Suprapubic skin (tissue), 4 donors: Measurements from ENCODE around the gene MAGI3. TPM values are rescaled to one million over a fixed set of nuclear protein-coding genes. Genes with fewer than 3 reads are reported as not detected.
"Not testable (repeated sequence)": the region's sequence is repeated elsewhere in the genome, so short reads cannot be mapped to it uniquely, and the experiment has no call there.

Source experiments
- DNase-seq, 2 donors: peaks; one replicate each; pipeline ENCODE4 v3.0.0-alpha.2; 2019; ENCODE audit warnings: low spot score in 2 of 2
- H3K27ac ChIP-seq: fragments of 200-600 bp; sonication (generic); one replicate; pipeline ENCODE4 v1.5.1; 2019
- H3K27me3 ChIP-seq: fragments of 200-600 bp; sonication (generic); one replicate; pipeline ENCODE4 v1.5.1; 2019
- H3K36me3 ChIP-seq: fragments of 200-600 bp; sonication (generic); one replicate; pipeline ENCODE4 v1.5.1; 2019
- H3K4me1 ChIP-seq: fragments of 200-600 bp; sonication (generic); one replicate; pipeline ENCODE4 v1.5.1; 2019
- H3K4me3 ChIP-seq: fragments of 200-600 bp; sonication (generic); one replicate; pipeline ENCODE4 v1.5.1; 2019; ENCODE audit warnings: mild to moderate bottlenecking
- H3K9me3 ChIP-seq: fragments of 200-600 bp; sonication (generic); one replicate; pipeline ENCODE4 v1.5.1; 2019
- EP300 ChIP-seq: sonication (generic); formaldehyde crosslinking; IDR thresholded peaks from one replicate; pipeline ENCODE4 v1.6.1; 2017; ENCODE audit warnings: antibody characterized with exemption
- POLR2A ChIP-seq, 2 donors: fragments of 450-650 bp; IDR thresholded peaks; one replicate each; pipeline ENCODE4 v1.6.1; 2017; ENCODE audit warnings: antibody characterized with exemption in 2 of 2, mild to moderate bottlenecking in 2 of 2, moderate library complexity in 2 of 2
- POLR2AphosphoS5 ChIP-seq, 3 donors: sonication (generic); formaldehyde crosslinking; IDR thresholded peaks; one replicate each; pipeline ENCODE4 v1.6.1; 2017; ENCODE audit warnings: antibody characterized with exemption in 3 of 3
- WGBS: methylation state at CpG from one replicate; pipeline ENCODE4 v1.1.5; 2018; 5-methylcytosine and 5-hydroxymethylcytosine counted together
- total RNA-seq, 4 donors: library from RNA; depleted of rRNA; stranded (reverse); fragments of >200 nt; gene quantifications; one replicate each; pipeline ENCODE4 v1.1.0, GENCODE V29; 2016
- TF ChIP-seq, protein P1 (sequence below), 2 donors: fragments of 200-600 bp in 1 of 2; fragments of 450-650 bp in 1 of 2; sonication (generic) in 1 of 2; IDR thresholded peaks; one replicate each; pipeline ENCODE4 v1.5.1; 2016 to 2019; ENCODE audit warnings: antibody characterized with exemption in 2 of 2, mild to moderate bottlenecking in 1 of 2, moderate library complexity in 1 of 2

The MAGI3 gene
- total RNA-seq, 4 donors from 2014 or later = 8.3 to 18.8 (median 10.7) TPM

DNA sequence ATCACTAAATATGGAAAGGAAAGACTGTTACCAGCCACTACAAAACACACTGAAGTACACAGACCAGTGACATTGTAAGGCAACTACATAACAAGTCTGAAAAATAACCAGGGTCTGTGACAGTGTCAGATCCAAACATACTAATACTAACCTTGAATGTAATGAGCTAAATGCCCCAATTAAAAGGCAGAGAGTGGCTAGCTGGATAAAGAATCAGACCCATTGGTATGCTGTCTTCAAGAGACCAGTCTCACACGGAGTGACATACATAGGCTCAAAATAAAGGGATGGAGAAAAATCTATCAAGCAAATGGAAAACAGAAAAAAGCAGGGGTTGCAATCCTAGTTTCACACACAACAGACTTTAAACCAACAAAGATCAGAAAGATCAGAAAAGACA is 100.1 kb downstream of the MAGI3 start:
- no peak for DNase-seq
- no peak overlapping the region for H3K4me3 ChIP-seq
- WGBS = 89% methylated on average over 1 of the region's 1 CpG
- no peaks in the 10 kb centered on the region for H3K36me3 ChIP-seq
- H3K27ac ChIP-seq = no peak overlapping the region
- peaks cover 17% of the 10 kb centered on the region for H3K9me3 ChIP-seq
- no peaks in the 10 kb centered on the region for H3K27me3 ChIP-seq
- TF ChIP-seq, protein P1, sequence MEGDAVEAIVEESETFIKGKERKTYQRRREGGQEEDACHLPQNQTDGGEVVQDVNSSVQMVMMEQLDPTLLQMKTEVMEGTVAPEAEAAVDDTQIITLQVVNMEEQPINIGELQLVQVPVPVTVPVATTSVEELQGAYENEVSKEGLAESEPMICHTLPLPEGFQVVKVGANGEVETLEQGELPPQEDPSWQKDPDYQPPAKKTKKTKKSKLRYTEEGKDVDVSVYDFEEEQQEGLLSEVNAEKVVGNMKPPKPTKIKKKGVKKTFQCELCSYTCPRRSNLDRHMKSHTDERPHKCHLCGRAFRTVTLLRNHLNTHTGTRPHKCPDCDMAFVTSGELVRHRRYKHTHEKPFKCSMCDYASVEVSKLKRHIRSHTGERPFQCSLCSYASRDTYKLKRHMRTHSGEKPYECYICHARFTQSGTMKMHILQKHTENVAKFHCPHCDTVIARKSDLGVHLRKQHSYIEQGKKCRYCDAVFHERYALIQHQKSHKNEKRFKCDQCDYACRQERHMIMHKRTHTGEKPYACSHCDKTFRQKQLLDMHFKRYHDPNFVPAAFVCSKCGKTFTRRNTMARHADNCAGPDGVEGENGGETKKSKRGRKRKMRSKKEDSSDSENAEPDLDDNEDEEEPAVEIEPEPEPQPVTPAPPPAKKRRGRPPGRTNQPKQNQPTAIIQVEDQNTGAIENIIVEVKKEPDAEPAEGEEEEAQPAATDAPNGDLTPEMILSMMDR (IDR thresholded peaks at IDR 0.05) = no peak
- no peak for TF ChIP-seq POLR2A (IDR thresholded peaks at IDR 0.05)
- no peaks in the 10 kb centered on the region for H3K4me1 ChIP-seq

GRCh38 chr1:113493533-113493932 is 103.2 kb downstream of the MAGI3 start:
- Histone ChIP-seq H3K4me3 (no peak overlapping the region), H3K9me3 (peaks cover 11% of the 10 kb centered on the region), H3K27me3 (no peaks in the 10 kb centered on the region), H3K4me1 (no peaks in the 10 kb centered on the region), H3K36me3 (no peaks in the 10 kb centered on the region), H3K27ac (no peak overlapping the region)
- DNase-seq = no peak
- WGBS = 59% methylated on average over 3 of the region's 3 CpGs
- TF ChIP-seq, protein P1 (IDR thresholded peaks at IDR 0.05) = no peak
- TF ChIP-seq EP300 = no peak

DNA sequence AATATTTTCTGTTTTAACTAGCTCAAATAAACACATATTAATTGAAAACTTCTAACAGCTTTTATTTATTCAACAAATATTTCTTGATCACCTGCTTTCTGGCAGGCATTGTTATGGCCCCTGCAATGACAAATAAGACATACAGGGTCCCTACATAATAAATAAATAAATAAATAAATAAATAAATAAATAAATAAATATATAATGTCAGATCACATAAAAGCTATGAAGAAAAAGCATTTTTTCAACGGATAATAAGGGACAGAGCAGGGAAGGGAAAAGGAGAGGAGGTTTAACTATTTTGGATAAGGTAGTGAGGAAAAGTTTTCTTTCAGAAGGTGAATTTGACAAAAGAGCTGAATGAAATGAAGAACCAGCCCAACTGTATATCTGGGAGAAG is 115.0 kb downstream of the MAGI3 start:
- TF ChIP-seq EP300 (no peak), POLR2A (IDR thresholded peaks at IDR 0.05) (no peak), POLR2AphosphoS5 (IDR thresholded peaks at IDR 0.05) (no peak)
- TF ChIP-seq, protein P1 (IDR thresholded peaks at IDR 0.05) = no peak
- Histone ChIP-seq H3K4me3 (no peak overlapping the region), H3K4me1 (no peaks in the 10 kb centered on the region), H3K27me3 (no peaks in the 10 kb centered on the region), H3K27ac (no peak overlapping the region), H3K36me3 (no peaks in the 10 kb centered on the region), H3K9me3 (peaks cover 2% of the 10 kb centered on the region)
- DNase-seq = no peak
- WGBS = 97% methylated on average over 1 of the region's 1 CpG

GRCh38 chr1:113507552-113508214 is 117.4 kb downstream of the MAGI3 start:
- TF ChIP-seq POLR2AphosphoS5 (IDR thresholded peaks at IDR 0.05) = no peak
- Histone ChIP-seq H3K27me3 (no peaks in the 10 kb centered on the region), H3K27ac (no peak overlapping the region), H3K4me3 (no peak overlapping the region), H3K9me3 (peaks cover 13% of the 10 kb centered on the region), H3K36me3 (no peaks in the 10 kb centered on the region), H3K4me1 (no peaks in the 10 kb centered on the region)
- DNase-seq = no peak

GRCh38 chr1:113508364-113509164 is 118.2 kb downstream of the MAGI3 start:
- no peak overlapping the region for H3K27ac ChIP-seq
- WGBS = 49% methylated on average over 2 of the region's 2 CpGs
- no peak for DNase-seq
- H3K4me1 ChIP-seq = no peaks in the 10 kb centered on the region
- TF ChIP-seq, protein P1 (IDR thresholded peaks at IDR 0.05) = no peak
- TF ChIP-seq POLR2A (IDR thresholded peaks at IDR 0.05) = no peak
- no peak for TF ChIP-seq EP300
- no peak for TF ChIP-seq POLR2AphosphoS5 (IDR thresholded peaks at IDR 0.05)
- no peaks in the 10 kb centered on the region for H3K36me3 ChIP-seq
- no peaks in the 10 kb centered on the region for H3K27me3 ChIP-seq
- no peak overlapping the region for H3K4me3 ChIP-seq
- peaks cover 13% of the 10 kb centered on the region for H3K9me3 ChIP-seq

- WGBS = 94% methylated on average over 11 of the region's 12 CpGs
- H3K27me3 ChIP-seq, H3K27ac ChIP-seq, DNase-seq, H3K4me3 ChIP-seq, H3K4me1 ChIP-seq, H3K36me3 ChIP-seq: not testable (repeated sequence)
- H3K9me3 ChIP-seq = peaks cover 13% of the 10 kb centered on the region
Measured at GRCh38 chr1:113509766-113510165, 119.5 kb downstream of the MAGI3 start.
